HUDEP-2 (cell line): ENCODE data around the gene LCORL.
"Not testable (repeated sequence)": the region's sequence is repeated elsewhere in the genome, so short reads cannot be mapped to it uniquely, and the experiment has no call there.

ENCODE experiments used
- DNase-seq, 76 experiments: peaks; one replicate each; lab custom pipeline; 2025; ENCODE audit not compliant: unreplicated experiment in 76 of 76; lab: John Stamatoyannopoulos, UW

The LCORL gene

GRCh38 chr4:17865866-17866363 lies 155.6 kb downstream of the LCORL start:
- DNase-seq, result no peak

GRCh38 chr4:17861906-17862305 lies 159.6 kb downstream of the LCORL start:
- not testable (repeated sequence) for DNase-seq

GRCh38 chr4:17859793-17860406 lies 161.7 kb downstream of the LCORL start:
- no peak for DNase-seq

GRCh38 chr4:17854036-17854435 lies 167.5 kb downstream of the LCORL start:
- DNase-seq, result no peak

- no peak for DNase-seq
Measured at GRCh38 chr4:17851959-17852358, 169.6 kb downstream of the LCORL start.

- DNase-seq, result not testable (repeated sequence)
Measured at GRCh38 chr4:17850295-17850694, 171.3 kb downstream of the LCORL start.

- DNase-seq, result no peak
Measured at GRCh38 chr4:17846266-17846665, 175.3 kb downstream of the LCORL start.

- DNase-seq, result no peak
Measured at GRCh38 chr4:17823871-17824669, 197.5 kb downstream of the LCORL start.

GRCh38 chr4:17817027-17817426 lies 204.5 kb downstream of the LCORL start:
- DNase-seq, result peak in 12 of 76 experiments; percentile 1 to 19 (median 12)

GRCh38 chr4:17816142-17816541 lies 205.4 kb downstream of the LCORL start:
- no peak for DNase-seq

GRCh38 chr4:17814140-17814539 lies 207.4 kb downstream of the LCORL start:
- peak in 1 of 76 experiments; percentile 0 for DNase-seq

GRCh38 chr4:17812801-17813200 lies 208.8 kb downstream of the LCORL start:
- DNase-seq, result no peak

- DNase-seq, result no peak
Measured at GRCh38 chr4:17812125-17812524, 209.4 kb downstream of the LCORL start.

GRCh38 chr4:17811078-17811603 lies 210.4 kb downstream of the LCORL start:
- peak in 58 of 76 experiments; percentile 3 to 73 (median 35) for DNase-seq

GRCh38 chr4:17810260-17811077 lies 211.1 kb downstream of the LCORL start, which contains the start of the genes DCAF16 and NCAPG:
Gene DCAF16, minus strand, starts transcription at chr4:17810757. Its CDS starts 6,616 bp downstream, at chr4:17804141.
Gene NCAPG, plus strand, starts transcription at chr4:17810979. Its CDS starts 99 bp downstream, at chr4:17811078.
- DNase-seq, result peak; percentile 53 to 99 (median 97)

GRCh38 chr4:17809667-17810066 lies 211.9 kb downstream of the LCORL start:
- no peak for DNase-seq

- no peak for DNase-seq
Measured at GRCh38 chr4:17807446-17807845, 214.1 kb downstream of the LCORL start.

GRCh38 chr4:17805580-17806155 lies 215.9 kb downstream of the LCORL start:
- no peak for DNase-seq

- DNase-seq, result no peak
Measured at GRCh38 chr4:17797808-17798207, 223.7 kb downstream of the LCORL start.

GRCh38 chr4:17794730-17795129 lies 226.8 kb downstream of the LCORL start:
- DNase-seq, result no peak
